ENCODE measurements around the gene AGTPBP1. TPM values are rescaled to one million over a fixed set of nuclear protein-coding genes. Genes with fewer than 3 reads are reported as not detected.
A peak's percentile ranks its signal among the peaks of the same experiment; 100 is the strongest.

The AGTPBP1 gene
- total and polyA plus RNA-seq, 2 of the 8 experiments (the other 6 are each of a cell fraction or from before 2014, with no cell fraction given): 13.4 to 65.2 TPM

GRCh38 chr9:85717220-85717619 lies 24.5 kb downstream of the AGTPBP1 start:
- Histone ChIP-seq H2BK5ac (ENCODE audit: low read depth, low read length) (no peak overlapping the region), H2BK120ac (replicated peaks; ENCODE audit: low read depth, low read length) (no peak overlapping the region), H3K36me3 (ENCODE audit: control insufficient read depth in 2 of 4, insufficient read depth in 4 of 4, low read length in 3 of 4) (no peaks in the 10 kb centered on the region; a peak in 1 of 8 replicates), H3K4me2 (ENCODE audit: insufficient read depth in 1 of 2, low read depth in 2 of 2, low read length in 2 of 2) (no peak overlapping the region), H3K4ac (replicated peaks; ENCODE audit: insufficient read length, low read depth, low read length) (no peak overlapping the region), H4K20me1 (replicated peaks in 1 of 2; ENCODE audit: control insufficient read depth in 1 of 2, insufficient read depth in 2 of 2, low read length in 2 of 2) (peaks cover 0 to 3% of the 10 kb centered on the region in 2 experiments), H3K4me3 (ENCODE audit: extremely low read depth in 1 of 4, insufficient read depth in 2 of 4, low read depth in 3 of 4, low read length in 4 of 4) (no peak overlapping the region), H3K23ac (ENCODE audit: insufficient read length) (no peak overlapping the region), H2AK5ac (ENCODE audit: low read depth, low read length) (no peak overlapping the region; the same call in 1 of the 2 replicates), H2AFZ (ENCODE audit: low read length) (no peak overlapping the region), H4K91ac (replicated peaks; ENCODE audit: insufficient read length, low read length) (no peak overlapping the region), H3K79me2 (ENCODE audit: control insufficient read depth in 1 of 2, insufficient read depth in 2 of 2, low read length in 2 of 2) (peaks cover 0 to 32% of the 10 kb centered on the region in 2 experiments; a peak in 2 of 4 replicates), H3K9me3 (ENCODE audit: insufficient read depth in 2 of 2, low read depth in 1 of 2, low read length in 1 of 2) (no peaks in the 10 kb centered on the region), H3K56ac (replicated peaks; ENCODE audit: insufficient read length, low read depth, low read length) (no peak overlapping the region), H2BK12ac (ENCODE audit: low read depth, low read length) (no peak overlapping the region), H3K9ac (replicated peaks in 1 of 4; ENCODE audit: extremely low read depth in 1 of 4, low read depth in 3 of 4, low read length in 3 of 4) (no peak overlapping the region), H4K5ac (ENCODE audit: insufficient read length, low read depth, low read length) (no peak overlapping the region), H2BK20ac (ENCODE audit: low read length) (no peak overlapping the region), H3K27me3 (replicated peaks in 1 of 4; ENCODE audit: control insufficient read depth in 3 of 4, extremely low read depth in 1 of 4, insufficient read depth in 3 of 4, low read length in 3 of 4) (no peaks in the 10 kb centered on the region), H3K79me1 (ENCODE audit: low read depth, low read length) (no peaks in the 10 kb centered on the region), H3K27ac (ENCODE audit: low read depth, low read length) (no peak overlapping the region), H2BK15ac (ENCODE audit: low read length) (no peak overlapping the region), H3K14ac (ENCODE audit: insufficient read length) (no peak overlapping the region), H3K4me1 (replicated peaks in 1 of 4; ENCODE audit: control insufficient read depth in 3 of 4, insufficient read depth in 4 of 4, low read length in 3 of 4) (no peaks in the 10 kb centered on the region), H3K23me2 (ENCODE audit: low read depth, low read length) (peaks cover 2% of the 10 kb centered on the region; the same call in 1 of the 2 replicates), H3K18ac (ENCODE audit: extremely low read depth, low read length) (no peak overlapping the region), H4K8ac (ENCODE audit: extremely low read depth, insufficient read depth, low read length) (peak overlapping the region; percentile 35; the same call in 1 of the 2 replicates)
- DNase-seq (ENCODE audit: low read depth in 1 of 2, low spot score in 2 of 2) (no peak), FAIRE-seq (no peak)
- WGBS, 2 experiments (ENCODE audit: extremely low coverage in 1 of 2, insufficient coverage in 1 of 2, insufficient read length in 1 of 2, insufficient replicate concordance in 2 of 2, low coverage in 1 of 2, low lambda C conversion rate in 2 of 2, missing lambda C conversion rate in 1 of 2): 95% methylated on average over 6 of the region's 6 CpGs; no CpG with 5 or more reads in 1 of the 2 experiments
- ChIA-PET CTCF (ENCODE audit: partially characterized antibody) (interaction anchor here (0.6 to 2.0 kb wide), 10 partner anchors 10 to 103 kb away, joined by 3 to 11 read pairs (median 5); no protein-coding TSS in a partner anchor), POLR2A (ENCODE audit: partially characterized antibody) (no interaction called here)
- TF ChIP-seq PHF8 (conservative IDR thresholded peaks at IDR 0.05; ENCODE audit: low read depth, low read length) (no peak), KDM5A (IDR thresholded peaks at IDR 0.05; ENCODE audit: low read length) (no peak), TEAD4 (IDR thresholded peaks at IDR 0.05; ENCODE audit: low read depth, low read length) (no peak), ZNF274 (IDR thresholded peaks at IDR 0.05; ENCODE audit: borderline replicate concordance, extremely low read depth, low read length) (no peak), POU5F1 (IDR thresholded peaks at IDR 0.05; ENCODE audit: low read depth, low read length) (no peak), CEBPB (IDR thresholded peaks at IDR 0.05; ENCODE audit: low read depth, low read length) (no peak), MAFK (IDR thresholded peaks at IDR 0.05; ENCODE audit: low read depth, low read length) (no peak), GABPA (IDR thresholded peaks at IDR 0.05; ENCODE audit: borderline replicate concordance, insufficient read depth, low read length) (no peak), CHD1 (IDR thresholded peaks at IDR 0.05; ENCODE audit: low read depth, low read length) (no peak), ATF3 (IDR thresholded peaks at IDR 0.05; ENCODE audit: insufficient read depth, low read depth, low read length) (no peak), CBX5 (IDR thresholded peaks at IDR 0.05; ENCODE audit: low read depth, low read length) (no peak), POLR2A (IDR thresholded peaks at IDR 0.05; ENCODE audit: control extremely low read depth in 1 of 2, low read depth in 2 of 2, low read length in 2 of 2) (no peak), TCF12 (IDR thresholded peaks at IDR 0.05; ENCODE audit: low read depth, low read length) (no peak), SRF (IDR thresholded peaks at IDR 0.05; ENCODE audit: low read depth, low read length) (no peak), BACH1 (IDR thresholded peaks at IDR 0.05; ENCODE audit: low read length) (no peak), KDM1A (IDR thresholded peaks at IDR 0.05; ENCODE audit: borderline replicate concordance, low read length) (no peak)

All from H1 (cell line).